Heart left ventricle (tissue), 16 donors: Measurements from ENCODE around the gene CUBN. TPM values are rescaled to one million over a fixed set of nuclear protein-coding genes. Genes with fewer than 3 reads are reported as not detected.
A peak's percentile ranks its signal among the peaks of the same experiment; 100 is the strongest.

Experiments
- ATAC-seq, 4 donors: fragments of 200-7000 bp; cut with Tn5 transposase; one replicate each; pipeline ENCODE4 v1.9.1; 2020 to 2022; ENCODE audit warnings: moderate library complexity in 4 of 4, mild to moderate bottlenecking in 3 of 4, moderate number of reproducible peaks in 1 of 4
- DNase-seq, 5 donors: peaks; one replicate each; pipeline ENCODE4 v3.0.0-alpha.2; 2020
- H3K27ac ChIP-seq, 12 donors: fragments of 200-600 bp; sonication (generic) in 4 of 12; one replicate each; pipeline versions ENCODE4 v1.5.0 to v1.8.0; 2016 to 2022; ENCODE audit warnings: mild to moderate bottlenecking in 2 of 12
- H3K27me3 ChIP-seq, 9 donors: fragments of 200-600 bp; sonication (generic) in 2 of 9; one replicate each; pipeline versions ENCODE4 v1.5.1 to v1.8.0; 2016 to 2022; ENCODE audit warnings: mild to moderate bottlenecking in 3 of 9
- H3K36me3 ChIP-seq, 9 donors: fragments of 200-600 bp; sonication (generic) in 2 of 9; one replicate each; pipeline versions ENCODE4 v1.5.0 to v1.8.0; 2018 to 2022; ENCODE audit warnings: mild to moderate bottlenecking in 2 of 9
- H3K4me1 ChIP-seq, 12 donors: fragments of 200-600 bp; sonication (generic) in 4 of 12; one replicate each; pipeline versions ENCODE4 v1.5.0 to v1.8.0; 2016 to 2022; ENCODE audit warnings: mild to moderate bottlenecking in 3 of 12
- H3K4me3 ChIP-seq, 12 donors: fragments of 200-600 bp; sonication (generic) in 4 of 12; one replicate each; pipeline versions ENCODE4 v1.5.0 to v1.8.0; 2017 to 2022; ENCODE audit warnings: mild to moderate bottlenecking in 9 of 12, moderate library complexity in 4 of 12
- H3K9me3 ChIP-seq, 12 donors: fragments of 200-600 bp; sonication (generic) in 4 of 12; one replicate each; pipeline versions ENCODE4 v1.5.0 to v1.8.0; 2016 to 2022; ENCODE audit warnings: mild to moderate bottlenecking in 1 of 12
- CTCF ChIP-seq, 12 donors: fragments of 200-600 bp; sonication (generic) in 4 of 12; IDR thresholded peaks; one replicate each; pipeline versions ENCODE4 v1.5.0 to v1.8.0; 2018 to 2022; ENCODE audit warnings: antibody characterized with exemption in 12 of 12, mild to moderate bottlenecking in 5 of 12
- POLR2A ChIP-seq, 2 donors: fragments of 450-650 bp; IDR thresholded peaks; one replicate each; pipeline ENCODE4 v1.6.1; 2017; ENCODE audit warnings: antibody characterized with exemption in 2 of 2, mild to moderate bottlenecking in 2 of 2, moderate library complexity in 2 of 2
- WGBS, 4 donors: extraction: QIAGEN DNeasy Blood & Tissue Kit in 2 of 4; methylation state at CpG; one replicate each; pipeline versions ENCODE4 v1.1.5 to v1.1.7; 2013 to 2018; 5-methylcytosine and 5-hydroxymethylcytosine counted together
- intact Hi-C, 10 donors: fragments of 100-400 bp; cut with DNase I; formaldehyde crosslinking; loops; one replicate each; pipeline versions ENCODE4 v1.11.1 to v1.14.2; 2022
- polyA plus RNA-seq, 2 donors: library from polyadenylated mRNA; stranded (reverse); fragments of 200-250 nt; gene quantifications; one replicate each; pipeline ENCODE4 v1.2.3, GENCODE V29; 2013
- total RNA-seq, 9 donors: library from RNA; depleted of rRNA in 2 of 9; stranded (reverse); fragments of >200 nt in 2 of 9; fragmentation: NEBNext Ultra II Directional in 3 of 9; extraction: Animal tissue kit (Norgen Biotek cat#: 25700) in 3 of 9; gene quantifications; one replicate each; pipeline versions ENCODE4 v1.1.0 to v1.2.4, GENCODE V29; 2016 to 2023
- donor health status: ischemic (EF 13 %, LVEDD 7.1; RV severe dilation, severe dysfunction).
- donor health status: healthy with polysubstance abuse.
- donor health status: DM: no; HTN: yes; CAD: no.
- donor health status: DM: no; HTN: no; CAD: no.
- donor health status: ischemic (EF 25% LVEDD 6.9; RV normal size, moderate dysfunction).
- donor health status: ischemic (EF 25% LVEDD 5.7; RV mildly dilated, moderate dysfunction).
- donor health status: healthy.
- donor health status: DM: yes; HTN: yes; CAD: no.
- donor health status: ischemic (EF 35%, LVEDD 5.7; RV mildly dilated, moderate dysfunction).
- donor health status: nonischemic (EF 11% LVEDD 7.7; RV severe dilation, severe dysfunction).
- donor health status: DM: yes; HTN: yes; CAD: no.
- donor health status: PGD.
- donor health status: ischemic (EF 29% LVEDD 5.4; RV normal size, mild dysfunction).
- donor health status: nonischemic (EF 23%, LVEDD 6.1; RV moderate dilation, normal function).

Gene CUBN
- total and polyA plus RNA-seq, 11 donors: 0.07 to 1.5 (median 0.44) TPM

- no peak overlapping the region for H3K27ac ChIP-seq
Observed at GRCh38 chr10:16804123-16804522, 325.5 kb downstream of the CUBN start.

GRCh38 chr10:16803464-16803863 lies 326.1 kb downstream of the CUBN start:
- TF ChIP-seq POLR2A (IDR thresholded peaks at IDR 0.05): no peak
- TF ChIP-seq CTCF (IDR thresholded peaks at IDR 0.05): no peak
- H3K27ac ChIP-seq: no peak overlapping the region
- 23 to 26% (median 25%) methylated on average over 2 of the region's 2 CpGs for WGBS, 4 donors
- intact Hi-C loops: loop anchor here in 3 of 10 donors (10.0 kb wide), 1 partner anchor 899 kb away; no protein-coding TSS in a partner anchor
- no peaks in the 10 kb centered on the region for H3K27me3 ChIP-seq
- H3K4me1 ChIP-seq: peaks cover 7 to 35% (median 19%) of the 10 kb centered on the region in 12 donors
- H3K9me3 ChIP-seq: peaks cover 0 to 4% (median 0%) of the 10 kb centered on the region in 12 donors
- peaks cover 0 to 9% (median 0%) of the 10 kb centered on the region in 9 donors for H3K36me3 ChIP-seq
- ATAC-seq (peak in 1 of 4 donors; percentile 41), DNase-seq (no peak)
- H3K4me3 ChIP-seq: no peak overlapping the region

More at GRCh38 chr10:16804123-16804522, 325.5 kb downstream of the CUBN start:
- Histone ChIP-seq H3K9me3 (peaks cover 0 to 4% (median 0%) of the 10 kb centered on the region in 12 donors), H3K27me3 (no peaks in the 10 kb centered on the region), H3K4me1 (peaks cover 7 to 30% (median 19%) of the 10 kb centered on the region in 12 donors), H3K4me3 (no peak overlapping the region), H3K36me3 (peaks cover 0 to 9% (median 0%) of the 10 kb centered on the region in 9 donors)
- 90 to 94% (median 92%) methylated on average over 4 of the region's 4 CpGs for WGBS, 4 donors
- intact Hi-C loops: loop anchor here in 3 of 10 donors (10.0 kb wide), 1 partner anchor 899 kb away; no protein-coding TSS in a partner anchor
- ATAC-seq (no peak), DNase-seq (no peak)
- no peak for TF ChIP-seq POLR2A (IDR thresholded peaks at IDR 0.05)
- no peak for TF ChIP-seq CTCF (IDR thresholded peaks at IDR 0.05)

GRCh38 chr10:16799621-16800020 lies 330.0 kb downstream of the CUBN start:
- ATAC-seq (peak; percentile 33 to 55 (median 44)), DNase-seq (no peak)
- Histone ChIP-seq H3K27ac (no peak overlapping the region), H3K36me3 (no peaks in the 10 kb centered on the region), H3K4me3 (no peak overlapping the region), H3K9me3 (peaks cover 0 to 4% (median 0%) of the 10 kb centered on the region in 12 donors), H3K4me1 (peaks cover 7 to 36% (median 19%) of the 10 kb centered on the region in 12 donors), H3K27me3 (no peaks in the 10 kb centered on the region)
- WGBS, 4 donors: 45 to 65% (median 53%) methylated on average over 8 of the region's 8 CpGs
- intact Hi-C loops: loop anchor here in 4 of 10 donors (10.0 kb wide), 2 partner anchors 365 to 895 kb away; partner anchors contain the start of gene PTER (in 1 of the 4)
- no peak for TF ChIP-seq POLR2A (IDR thresholded peaks at IDR 0.05)
- TF ChIP-seq CTCF (IDR thresholded peaks at IDR 0.05): no peak

- no peak overlapping the region for H3K27ac ChIP-seq
- H3K4me3 ChIP-seq: no peak overlapping the region
- H3K36me3 ChIP-seq: peaks cover 0 to 3% (median 0%) of the 10 kb centered on the region in 9 donors
- intact Hi-C loops: loop anchor here in 1 of 10 donors (10.0 kb wide), 1 partner anchor 364 kb away; the partner anchor contains the start of gene PTER
- no peaks in the 10 kb centered on the region for H3K9me3 ChIP-seq
- TF ChIP-seq POLR2A (IDR thresholded peaks at IDR 0.05) (no peak), CTCF (IDR thresholded peaks at IDR 0.05) (no peak)
- 83 to 93% (median 85%) methylated on average over 5 of the region's 5 CpGs for WGBS, 4 donors
- DNase-seq (no peak), ATAC-seq (no peak)
- H3K4me1 ChIP-seq: peaks cover 5 to 33% (median 18%) of the 10 kb centered on the region in 12 donors
- no peaks in the 10 kb centered on the region for H3K27me3 ChIP-seq
Observed at GRCh38 chr10:16798571-16798970, 331.0 kb downstream of the CUBN start.
